Measurements from ENCODE around the gene GDAP1L1.

- TF ChIP-seq CTCF (conservative IDR thresholded peaks at IDR 0.05; ENCODE audit: low read depth, low read length): no peak
- TF ChIP-seq POLR2A (IDR thresholded peaks at IDR 0.05; ENCODE audit: low read depth, low read length): no peak
These were observed 13.6 kb upstream of the GDAP1L1 start for GRCh38 chr20:44233436-44234016.
